Fibroblast of mammary gland (primary cell): ENCODE data around the gene ULK4.

Experiments
- DNase-seq: peaks from one replicate; pipeline ENCODE4 v3.0.0-alpha.2; 2010; ENCODE audit warnings: low read depth
- H3K4me3 ChIP-seq: 2 replicates; pipeline ENCODE4 v1.5.1; 2011; ENCODE audit warnings: low read depth, mild to moderate bottlenecking, low read length, moderate library complexity; ENCODE audit not compliant: control insufficient read depth
- CTCF ChIP-seq: conservative IDR thresholded peaks from 2 replicates; pipeline ENCODE4 v1.5.1; 2011; ENCODE audit warnings: low read depth, low read length, inconsistent platforms; ENCODE audit not compliant: control insufficient read depth, insufficient read depth

The ULK4 gene

GRCh38 chr3:41638381-41638780 lies 323.5 kb downstream of the ULK4 start:
- H3K4me3 ChIP-seq, result no peak overlapping the region
- no peak for TF ChIP-seq CTCF

GRCh38 chr3:41632700-41633099 lies 329.2 kb downstream of the ULK4 start:
- no peak overlapping the region for H3K4me3 ChIP-seq
- no peak for TF ChIP-seq CTCF
- DNase-seq, result no peak

More at GRCh38 chr3:41638381-41638780, 323.5 kb downstream of the ULK4 start:
- DNase-seq, result peak; percentile 8

- no peak for DNase-seq
- H3K4me3 ChIP-seq, result no peak overlapping the region
- TF ChIP-seq CTCF, result no peak
Measured at GRCh38 chr3:41630708-41631107, 331.2 kb downstream of the ULK4 start.

- no peak for TF ChIP-seq CTCF
- DNase-seq, result no peak
- no peak overlapping the region for H3K4me3 ChIP-seq
Measured at GRCh38 chr3:41629986-41630385, 331.9 kb downstream of the ULK4 start.

GRCh38 chr3:41629072-41629471 lies 332.8 kb downstream of the ULK4 start:
- H3K4me3 ChIP-seq, result no peak overlapping the region
- DNase-seq, result no peak
- no peak for TF ChIP-seq CTCF

- no peak for DNase-seq
- no peak overlapping the region for H3K4me3 ChIP-seq
- no peak for TF ChIP-seq CTCF
Measured at GRCh38 chr3:41627477-41628087, 334.3 kb downstream of the ULK4 start.

- H3K4me3 ChIP-seq, result no peak overlapping the region
- no peak for TF ChIP-seq CTCF
- DNase-seq, result no peak
Measured at GRCh38 chr3:41612853-41613252, 349.1 kb downstream of the ULK4 start.
